ENCODE results near the gene SORCS2. TPM values are rescaled to one million over a fixed set of nuclear protein-coding genes. Genes with fewer than 3 reads are reported as not detected.

The SORCS2 gene
- total RNA-seq, 1 donor from 2014 or later = not detected

- ATAC-seq (ENCODE audit: low read depth) (no peak), DNase-seq (no peak)
- H3K9me3 Mint-ChIP-seq = no peaks in the 10 kb centered on the region
- TF ChIP-seq, protein P1, sequence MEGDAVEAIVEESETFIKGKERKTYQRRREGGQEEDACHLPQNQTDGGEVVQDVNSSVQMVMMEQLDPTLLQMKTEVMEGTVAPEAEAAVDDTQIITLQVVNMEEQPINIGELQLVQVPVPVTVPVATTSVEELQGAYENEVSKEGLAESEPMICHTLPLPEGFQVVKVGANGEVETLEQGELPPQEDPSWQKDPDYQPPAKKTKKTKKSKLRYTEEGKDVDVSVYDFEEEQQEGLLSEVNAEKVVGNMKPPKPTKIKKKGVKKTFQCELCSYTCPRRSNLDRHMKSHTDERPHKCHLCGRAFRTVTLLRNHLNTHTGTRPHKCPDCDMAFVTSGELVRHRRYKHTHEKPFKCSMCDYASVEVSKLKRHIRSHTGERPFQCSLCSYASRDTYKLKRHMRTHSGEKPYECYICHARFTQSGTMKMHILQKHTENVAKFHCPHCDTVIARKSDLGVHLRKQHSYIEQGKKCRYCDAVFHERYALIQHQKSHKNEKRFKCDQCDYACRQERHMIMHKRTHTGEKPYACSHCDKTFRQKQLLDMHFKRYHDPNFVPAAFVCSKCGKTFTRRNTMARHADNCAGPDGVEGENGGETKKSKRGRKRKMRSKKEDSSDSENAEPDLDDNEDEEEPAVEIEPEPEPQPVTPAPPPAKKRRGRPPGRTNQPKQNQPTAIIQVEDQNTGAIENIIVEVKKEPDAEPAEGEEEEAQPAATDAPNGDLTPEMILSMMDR (IDR thresholded peaks at IDR 0.05) = no peak
- H3K4me3 Mint-ChIP-seq = no peak overlapping the region
- intact Hi-C loops (cut with micrococcal nuclease) = no loop called here
- H3K36me3 Mint-ChIP-seq (ENCODE audit: low read depth) = no peaks in the 10 kb centered on the region
- peaks cover 11% of the 10 kb centered on the region for H3K4me1 Mint-ChIP-seq
- ChIA-PET POLR2A (no interaction called here), CTCF (no interaction called here)
- H3K27ac Mint-ChIP-seq = no peak overlapping the region
- H3K27me3 Mint-ChIP-seq = peaks cover 4% of the 10 kb centered on the region
These were observed 597.7 kb downstream of the SORCS2 start for GRCh38 chr4:7790023-7790422.

- intact Hi-C loops (cut with micrococcal nuclease) = no loop called here
- Mint-ChIP-seq H3K4me1 (peaks cover 11% of the 10 kb centered on the region), H3K27ac (no peak overlapping the region), H3K4me3 (no peak overlapping the region), H3K27me3 (peaks cover 4% of the 10 kb centered on the region), H3K9me3 (no peaks in the 10 kb centered on the region), H3K36me3 (ENCODE audit: low read depth) (no peaks in the 10 kb centered on the region)
- no peak for DNase-seq
- ATAC-seq (ENCODE audit: low read depth) = no peak
- TF ChIP-seq, protein P1 (IDR thresholded peaks at IDR 0.05) = no peak
- ChIA-PET CTCF (no interaction called here), POLR2A (no interaction called here)
These were observed 598.7 kb downstream of the SORCS2 start for GRCh38 chr4:7790999-7791398.

Other genes starting within 250 kb of the SORCS2 start
- 26.7 and 31.8 TPM in 2 replicates for gene TADA2B, start 149.2 kb upstream of the SORCS2 start, total RNA-seq
- 31.8 and 41.3 TPM in 2 replicates for gene GRPEL1, start 124.5 kb upstream of the SORCS2 start, total RNA-seq
- not detected in 2 replicates for gene PSAPL1, start 242.4 kb downstream of the SORCS2 start, total RNA-seq

Measured in activated B cell treated with CpG ODN at 0.5 μM for 24 hours (primary cell).